Erythroblast (primary cell): Measurements from ENCODE around the gene FGFR2.

Source experiments
- DNase-seq, 2 experiments: peaks; one replicate each; lab custom pipeline; 2025; lab: John Stamatoyannopoulos, UW
- GATA1 ChIP-seq: IDR thresholded peaks from 2 replicates; pipeline ENCODE4 v1.6.1; 2011; ENCODE audit warnings: low read depth, mild to moderate bottlenecking, control low read depth, low read length, moderate library complexity
- POLR2A ChIP-seq: IDR thresholded peaks from 2 replicates; pipeline ENCODE4 v1.6.1; 2011; ENCODE audit warnings: mild to moderate bottlenecking, low read length

The FGFR2 gene

DNA sequence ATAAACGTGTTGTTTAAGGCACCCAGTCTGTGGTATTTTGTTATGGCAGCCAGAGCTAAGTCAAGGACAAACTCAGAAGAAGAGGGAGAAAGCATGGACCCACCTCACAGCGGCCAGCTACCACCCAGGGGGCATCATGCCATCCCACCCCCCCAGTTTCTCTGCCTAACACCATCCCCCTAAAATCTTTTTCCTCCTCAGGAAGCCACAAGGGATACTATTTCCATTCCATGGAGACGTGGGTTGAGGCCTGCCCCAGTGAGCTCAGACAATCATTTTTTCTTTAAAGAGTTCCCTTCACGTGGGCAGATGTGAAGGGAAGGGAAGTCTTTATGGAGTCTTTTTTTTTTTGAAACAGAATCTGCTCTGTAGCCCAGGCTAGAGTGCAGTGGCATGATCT lies 131.8 kb downstream of the FGFR2 start:
- no peak for DNase-seq
- no peak for TF ChIP-seq POLR2A
- no peak for TF ChIP-seq GATA1

DNA sequence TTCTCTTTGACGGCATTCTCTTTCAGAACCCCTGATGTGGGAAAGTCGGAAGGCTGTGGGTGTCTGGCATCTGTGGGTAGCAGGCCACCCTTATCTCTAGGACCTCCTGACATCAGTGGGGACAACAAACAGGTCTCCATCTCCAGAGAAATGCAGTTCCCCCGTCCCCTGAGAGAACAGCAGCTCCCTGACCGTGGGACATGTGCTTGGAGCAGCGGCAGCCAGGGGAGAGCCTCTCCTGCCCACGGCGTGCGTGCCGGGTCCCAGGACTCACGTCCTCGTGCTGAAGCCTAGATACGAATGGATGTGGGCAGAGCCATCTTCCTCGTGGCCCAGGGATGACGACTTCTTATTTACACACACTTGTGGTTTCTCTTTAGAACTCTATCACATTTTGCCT lies 133.0 kb downstream of the FGFR2 start:
- TF ChIP-seq POLR2A: no peak

DNA sequence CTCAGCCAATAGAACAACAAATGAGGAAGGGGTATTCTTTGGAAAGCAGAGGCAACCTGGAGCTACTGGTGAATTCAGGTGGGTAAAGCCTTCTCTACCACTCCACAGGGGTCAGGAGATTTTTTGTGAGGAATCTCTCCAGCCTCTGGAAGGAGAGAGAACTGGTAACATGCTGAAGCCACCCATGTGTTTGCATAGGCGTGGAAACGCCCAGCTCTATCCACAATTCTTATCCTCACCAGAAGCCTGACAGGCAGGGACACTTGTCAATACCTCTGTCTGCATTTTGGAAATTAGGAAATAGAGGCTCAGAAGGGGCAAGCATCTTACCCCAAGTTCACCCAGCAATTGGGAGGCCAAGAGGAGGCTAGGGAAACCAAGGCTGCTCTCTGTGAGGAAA lies 133.7 kb downstream of the FGFR2 start:
- no peak for TF ChIP-seq GATA1
- TF ChIP-seq POLR2A: no peak
- DNase-seq: no peak

More for the DNA sequence above, 133.0 kb downstream of the FGFR2 start:
- no peak for DNase-seq

DNA sequence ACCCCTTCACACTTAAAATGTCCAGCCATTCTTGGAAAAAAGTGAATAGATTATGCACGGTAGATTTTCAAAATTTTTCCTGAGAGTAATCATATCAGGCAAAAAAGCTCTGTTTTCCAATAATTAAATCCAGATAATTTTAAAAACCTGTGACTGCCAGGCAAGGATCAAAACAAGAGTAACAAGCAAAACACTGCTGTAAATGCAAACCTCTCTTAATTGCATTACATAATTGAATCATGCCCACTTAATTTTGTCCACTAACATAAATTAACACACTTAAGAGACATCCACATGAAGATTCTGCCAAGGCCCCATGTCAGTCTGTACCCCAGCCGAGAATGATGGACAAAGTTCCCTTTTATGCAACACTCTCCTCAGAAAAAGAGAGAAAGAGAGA lies 135.3 kb downstream of the FGFR2 start:
- no peak for DNase-seq
- TF ChIP-seq GATA1 (no peak), POLR2A (no peak)

DNA sequence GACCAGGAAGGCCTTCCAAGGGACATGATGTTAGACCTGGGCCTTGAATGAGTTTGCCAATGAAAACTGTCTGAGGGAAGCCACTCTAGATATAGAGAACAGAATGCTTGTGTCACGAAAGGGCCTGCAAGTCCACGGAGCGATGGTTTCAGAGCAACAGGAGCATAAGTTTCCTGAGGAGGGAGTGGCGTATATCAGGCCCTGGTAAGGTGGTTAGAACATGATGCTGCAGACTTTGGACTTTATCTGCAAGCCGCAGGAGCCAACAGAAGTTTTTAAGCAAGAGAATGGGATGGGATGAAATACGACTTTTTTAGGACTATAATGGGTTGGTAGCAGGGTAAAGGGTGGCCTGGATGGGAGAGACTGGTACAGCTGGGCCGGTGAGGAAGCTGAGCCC lies 136.0 kb downstream of the FGFR2 start:
- TF ChIP-seq POLR2A: no peak
- no peak for TF ChIP-seq GATA1
- no peak for DNase-seq

DNA sequence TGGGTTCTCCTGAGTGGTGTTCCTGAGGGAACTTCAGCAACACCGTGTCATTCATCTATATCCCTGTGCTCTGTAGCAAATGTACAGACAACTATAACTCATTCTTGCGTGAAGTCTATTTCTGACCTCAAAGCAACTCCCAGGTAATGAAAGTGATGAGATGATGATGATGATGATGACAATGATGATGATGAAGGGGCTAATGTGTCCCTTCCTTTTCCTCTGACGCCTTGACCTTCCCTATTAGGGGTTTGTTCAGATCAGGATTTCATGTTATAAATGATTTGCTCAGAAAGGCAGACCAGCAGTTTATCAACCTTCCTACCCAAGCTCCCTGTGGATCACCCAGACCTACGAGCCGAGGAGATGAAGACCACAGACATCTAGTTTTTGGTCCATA lies 136.9 kb downstream of the FGFR2 start:
- TF ChIP-seq GATA1 (no peak), POLR2A (no peak)
- DNase-seq: no peak

DNA sequence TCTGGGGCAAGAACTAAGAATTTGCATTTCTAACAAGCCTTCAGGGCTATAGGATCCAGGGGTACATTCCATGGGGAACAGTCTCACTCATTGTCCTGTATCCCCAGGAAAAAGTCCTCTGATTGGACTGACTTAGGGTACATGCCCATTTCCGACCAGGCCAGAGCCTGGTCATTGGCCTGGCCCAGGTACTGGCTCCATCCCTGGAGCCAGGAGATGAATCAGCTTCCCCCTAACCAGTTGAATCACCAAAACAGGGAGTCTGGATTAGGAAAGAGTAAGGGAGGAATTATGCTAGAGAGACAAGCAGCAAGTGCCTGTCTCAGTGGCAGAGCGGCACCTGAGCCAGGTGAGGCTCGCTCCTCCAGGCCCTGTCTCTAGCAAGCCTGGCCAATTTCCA lies 137.5 kb downstream of the FGFR2 start:
- DNase-seq: no peak
- no peak for TF ChIP-seq POLR2A
- TF ChIP-seq GATA1: no peak

DNA sequence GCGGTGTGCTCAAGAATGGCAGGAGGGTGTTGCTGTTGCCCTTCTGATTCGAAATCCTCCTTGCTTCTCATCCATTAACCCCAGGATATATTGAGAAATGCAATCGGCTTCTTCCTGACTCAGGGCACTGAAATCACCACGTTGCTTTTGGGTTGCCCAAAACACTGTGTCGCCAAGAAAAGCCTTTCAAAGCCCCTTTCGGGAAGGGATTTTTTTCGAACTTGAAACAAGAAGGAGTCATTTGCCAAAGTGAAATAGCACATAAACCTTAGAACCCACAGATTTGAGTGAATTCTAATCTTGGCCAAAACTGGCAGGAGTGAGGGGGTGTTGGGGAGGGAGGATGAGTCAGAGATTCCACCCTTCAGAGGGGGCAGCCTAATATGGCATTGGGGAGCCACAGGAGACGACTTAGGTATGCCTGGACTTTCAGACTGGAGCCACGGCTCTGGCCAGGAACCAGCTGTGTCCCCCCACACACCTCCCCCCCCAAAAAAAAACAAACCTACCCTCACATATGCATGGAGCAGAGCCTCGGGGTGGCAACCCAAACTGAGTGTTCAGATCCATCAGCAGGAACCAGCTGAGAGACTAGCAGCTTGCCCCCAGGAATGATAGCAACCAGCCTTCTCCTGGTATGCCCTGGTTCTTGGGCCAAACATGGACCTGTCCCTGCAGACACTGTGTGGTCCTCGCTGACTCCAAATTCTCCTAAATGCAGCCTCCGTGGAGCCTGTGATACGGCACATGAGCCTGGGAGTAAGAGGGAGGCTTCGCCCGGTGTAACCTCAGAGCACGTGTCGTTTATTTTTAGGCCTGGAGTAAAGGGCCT lies 138.4 kb downstream of the FGFR2 start:
- no peak for DNase-seq
- TF ChIP-seq GATA1 (no peak), POLR2A (no peak)

DNA sequence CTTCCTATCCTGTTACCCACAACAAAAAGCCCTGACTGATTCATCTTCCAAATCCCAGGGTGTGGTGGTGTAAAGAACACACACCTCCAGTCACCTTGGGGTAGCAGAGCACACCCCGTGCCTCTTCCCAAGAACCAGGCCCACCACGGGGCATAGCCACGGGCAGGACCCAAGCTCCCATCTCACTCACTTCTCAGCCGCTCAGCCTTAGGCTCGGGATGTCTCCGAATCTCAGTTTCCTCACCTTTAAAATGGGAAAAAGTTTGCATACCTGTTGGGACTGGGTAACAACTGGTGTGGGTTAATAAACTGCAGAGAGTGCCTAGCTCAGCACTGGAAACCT lies 139.0 kb downstream of the FGFR2 start:
- TF ChIP-seq POLR2A (no peak), GATA1 (no peak)

DNA sequence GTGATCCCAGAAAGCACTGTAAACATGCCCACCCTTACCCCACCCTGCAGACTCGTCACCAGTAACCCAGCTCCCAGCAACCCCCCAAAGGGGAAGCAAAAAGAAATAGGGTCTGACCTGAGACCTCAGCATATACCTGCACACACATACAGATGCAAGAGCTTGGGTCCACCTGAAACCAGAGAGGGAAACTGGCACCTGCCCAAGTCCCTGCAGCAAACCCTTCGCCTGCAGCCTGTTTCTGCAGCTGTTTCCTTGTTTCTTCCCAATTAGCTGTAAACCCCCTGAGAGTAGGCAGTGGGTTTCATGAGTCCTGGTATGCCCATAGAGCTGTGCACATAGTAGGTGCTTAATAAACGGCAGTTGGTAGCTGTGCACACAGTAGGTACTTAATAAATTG lies 140.5 kb downstream of the FGFR2 start:
- TF ChIP-seq GATA1 (no peak), POLR2A (no peak)
- no peak for DNase-seq

More for the DNA sequence above, 139.0 kb downstream of the FGFR2 start:
- no peak for DNase-seq

DNA sequence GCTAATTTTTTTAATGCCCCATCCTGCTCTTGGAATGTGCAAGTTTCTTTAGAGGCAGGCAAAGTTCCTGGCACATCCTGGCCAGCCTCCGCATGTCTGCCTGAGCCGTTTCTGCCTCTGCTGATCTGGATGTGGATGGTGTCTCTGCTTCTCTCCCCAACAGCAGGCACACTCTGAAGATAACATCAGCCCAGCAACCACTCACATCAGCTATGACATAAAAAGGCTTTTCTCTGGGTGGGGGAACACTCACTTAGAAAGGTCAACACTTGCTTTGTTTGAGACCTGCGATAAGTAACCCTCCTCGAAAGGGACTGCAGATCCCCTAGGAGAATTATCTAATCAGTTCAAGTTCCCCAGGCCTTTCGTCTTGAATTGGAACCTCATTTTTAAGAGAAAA lies 142.9 kb downstream of the FGFR2 start:
- TF ChIP-seq POLR2A (no peak), GATA1 (no peak)
- no peak for DNase-seq

DNA sequence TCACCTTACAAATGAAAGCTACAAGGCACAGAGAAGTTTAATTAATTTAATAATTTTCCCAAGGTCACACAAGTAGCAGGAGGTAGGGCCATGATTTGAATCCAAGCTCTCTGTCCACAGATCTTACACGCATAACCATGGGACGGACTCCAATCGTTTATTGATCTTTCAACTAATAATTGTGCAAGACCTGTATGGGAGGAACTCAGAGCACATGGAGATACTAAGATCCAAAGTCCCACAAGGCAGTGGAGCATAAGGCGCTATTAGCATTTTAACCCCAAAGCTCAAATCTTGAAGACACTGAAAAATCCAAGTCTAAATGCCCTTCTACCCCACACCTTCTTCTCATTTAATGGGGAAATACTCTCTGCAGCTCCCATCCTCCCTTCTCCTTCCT lies 143.5 kb downstream of the FGFR2 start:
- TF ChIP-seq POLR2A (no peak), GATA1 (no peak)
- no peak for DNase-seq

DNA sequence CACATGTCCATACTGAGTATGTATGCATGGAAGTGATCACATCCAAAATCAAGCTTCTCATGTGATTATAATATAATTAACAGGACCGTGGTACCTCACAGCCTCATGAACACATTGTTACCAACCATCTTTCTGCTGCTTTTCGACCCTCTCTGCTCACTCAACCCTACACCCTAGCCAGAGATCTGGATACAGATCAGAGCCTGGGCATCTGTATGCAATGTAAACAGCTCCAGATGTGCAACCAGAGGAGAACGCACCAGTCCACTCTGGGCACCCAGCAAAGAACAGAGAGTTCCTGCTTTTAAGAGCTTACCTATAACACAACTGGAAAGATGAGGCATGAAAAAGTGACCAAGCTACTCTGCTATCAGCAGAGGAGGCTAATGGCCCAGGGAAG lies 145.1 kb downstream of the FGFR2 start:
- no peak for TF ChIP-seq POLR2A
- TF ChIP-seq GATA1: no peak
- DNase-seq: no peak

DNA sequence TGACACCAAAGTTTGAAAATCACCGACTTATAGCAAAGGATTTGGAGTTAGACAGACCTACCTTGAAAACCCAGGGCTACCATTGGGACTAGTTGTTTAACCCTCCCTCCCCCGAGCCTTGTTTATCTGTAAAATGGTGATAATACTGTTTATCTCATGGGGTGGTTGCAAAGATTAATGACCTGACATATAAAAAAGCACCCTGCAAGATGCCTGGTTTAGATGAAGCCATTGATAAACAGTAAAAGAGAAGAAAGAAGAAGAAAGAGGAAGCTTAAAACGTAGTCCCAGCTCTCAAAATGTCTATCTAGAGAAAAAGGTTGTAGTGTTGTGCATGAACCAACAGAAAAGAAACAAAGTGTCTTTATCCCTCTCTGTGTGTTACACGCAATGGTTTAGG lies 145.7 kb downstream of the FGFR2 start:
- no peak for TF ChIP-seq GATA1
- TF ChIP-seq POLR2A: no peak
- DNase-seq: no peak

DNA sequence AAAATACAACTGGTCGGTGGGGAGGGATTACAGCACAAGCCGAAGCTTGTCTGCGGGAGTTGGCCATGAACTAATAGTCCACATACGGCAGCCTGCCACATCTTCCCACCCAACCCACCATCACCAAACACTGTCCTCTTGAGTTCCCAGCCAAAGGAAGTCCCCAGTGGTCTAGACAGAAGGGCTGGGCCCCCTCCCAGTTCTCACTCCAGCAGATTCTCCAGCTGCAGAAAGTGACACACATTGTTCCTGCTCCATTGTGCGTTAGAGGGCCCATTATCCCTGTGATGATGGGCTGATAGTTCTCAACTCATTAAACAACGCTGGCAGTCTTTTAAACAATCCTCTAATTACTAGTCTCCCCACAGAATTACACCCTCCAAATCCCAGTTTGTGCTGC lies 148.0 kb downstream of the FGFR2 start:
- no peak for DNase-seq
- TF ChIP-seq GATA1 (no peak), POLR2A (no peak)
